ENCODE measurements around the gene LCE2B. TPM values are rescaled to one million over a fixed set of nuclear protein-coding genes. Genes with fewer than 3 reads are reported as not detected.
"Not testable (repeated sequence)": the region's sequence is repeated elsewhere in the genome, so short reads cannot be mapped to it uniquely, and the experiment has no call there.

The LCE2B gene
- total and polyA plus RNA-seq, 4 donors, result not detected

- Histone ChIP-seq H3K27me3 (ENCODE audit: control insufficient read depth in 3 of 3, insufficient read depth in 3 of 3, low read length in 2 of 3) (peaks cover 0 to 2% (median 0%) of the 10 kb centered on the region in 3 donors), H3K9ac (ENCODE audit: insufficient read depth in 1 of 2, low read length in 2 of 2) (no peak overlapping the region), H3K9me3 (ENCODE audit: control insufficient read depth in 4 of 4, insufficient read depth in 3 of 4, low read length in 3 of 4) (peaks cover 0 to 2% (median 0%) of the 10 kb centered on the region in 4 donors), H3K4me3 (no peak overlapping the region), H3K4me1 (ENCODE audit: control insufficient read depth in 5 of 5, insufficient read depth in 5 of 5, low read length in 5 of 5) (no peaks in the 10 kb centered on the region), H3K27ac (ENCODE audit: low read depth in 1 of 2, low read length in 1 of 2) (no peak overlapping the region), H3K36me3 (ENCODE audit: control insufficient read depth in 4 of 4, insufficient read depth in 4 of 4, low read length in 4 of 4) (no peaks in the 10 kb centered on the region)
- no peak for DNase-seq
- no peak for ATAC-seq (ENCODE audit: insufficient read depth, low FRiP score)
- 89 to 95% methylated on average over 3 of the region's 3 CpGs for WGBS, 2 donors
- TF ChIP-seq, protein P1, sequence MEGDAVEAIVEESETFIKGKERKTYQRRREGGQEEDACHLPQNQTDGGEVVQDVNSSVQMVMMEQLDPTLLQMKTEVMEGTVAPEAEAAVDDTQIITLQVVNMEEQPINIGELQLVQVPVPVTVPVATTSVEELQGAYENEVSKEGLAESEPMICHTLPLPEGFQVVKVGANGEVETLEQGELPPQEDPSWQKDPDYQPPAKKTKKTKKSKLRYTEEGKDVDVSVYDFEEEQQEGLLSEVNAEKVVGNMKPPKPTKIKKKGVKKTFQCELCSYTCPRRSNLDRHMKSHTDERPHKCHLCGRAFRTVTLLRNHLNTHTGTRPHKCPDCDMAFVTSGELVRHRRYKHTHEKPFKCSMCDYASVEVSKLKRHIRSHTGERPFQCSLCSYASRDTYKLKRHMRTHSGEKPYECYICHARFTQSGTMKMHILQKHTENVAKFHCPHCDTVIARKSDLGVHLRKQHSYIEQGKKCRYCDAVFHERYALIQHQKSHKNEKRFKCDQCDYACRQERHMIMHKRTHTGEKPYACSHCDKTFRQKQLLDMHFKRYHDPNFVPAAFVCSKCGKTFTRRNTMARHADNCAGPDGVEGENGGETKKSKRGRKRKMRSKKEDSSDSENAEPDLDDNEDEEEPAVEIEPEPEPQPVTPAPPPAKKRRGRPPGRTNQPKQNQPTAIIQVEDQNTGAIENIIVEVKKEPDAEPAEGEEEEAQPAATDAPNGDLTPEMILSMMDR (IDR thresholded peaks at IDR 0.05; ENCODE audit: control extremely low read depth, extremely low read depth), result no peak
Measured at GRCh38 chr1:152658649-152659048, 27.3 kb upstream of the LCE2B start.

DNA sequence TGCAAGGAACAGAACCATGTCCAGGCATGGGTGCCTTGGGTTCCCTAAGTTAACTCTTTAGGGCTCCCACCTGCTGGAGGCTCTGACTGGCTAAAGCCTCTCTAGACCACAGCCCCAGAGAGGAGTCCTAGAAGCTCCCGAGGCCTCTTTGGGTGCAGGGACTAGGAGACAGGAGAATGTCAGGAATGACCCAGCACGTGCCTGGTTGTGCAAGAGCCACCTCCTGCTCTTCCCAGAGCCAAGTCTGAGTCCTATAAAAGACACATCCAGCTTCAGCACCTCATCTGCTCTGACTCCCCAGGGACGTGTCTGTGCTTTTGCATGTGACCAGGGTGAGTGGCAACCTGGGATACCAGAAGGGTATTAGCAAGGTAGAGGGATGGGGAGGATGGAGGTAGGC, 22.8 kb upstream of the LCE2B start, which contains the start of gene LCE2D:
Gene LCE2D, plus strand, starts transcription at position 283 of the 400 bp plus-strand sequence. CDS start 726 bp downstream, outside the sequence.
- H3K4me1 ChIP-seq (ENCODE audit: control insufficient read depth in 5 of 5, insufficient read depth in 5 of 5, low read length in 5 of 5), result no peaks in the 10 kb centered on the region
- WGBS, 2 donors, result 62 to 75% methylated on average over 3 of the region's 3 CpGs

GRCh38 chr1:152666171-152666570, 19.8 kb upstream of the LCE2B start:
- H3K36me3 ChIP-seq (ENCODE audit: control insufficient read depth in 4 of 4, insufficient read depth in 4 of 4, low read length in 4 of 4); H3K27me3 ChIP-seq (ENCODE audit: control insufficient read depth in 3 of 3, insufficient read depth in 3 of 3, low read length in 2 of 3); H3K4me3 ChIP-seq; H3K4me1 ChIP-seq (ENCODE audit: control insufficient read depth in 5 of 5, insufficient read depth in 5 of 5, low read length in 5 of 5); DNase-seq; H3K9me3 ChIP-seq (ENCODE audit: control insufficient read depth in 4 of 4, insufficient read depth in 3 of 4, low read length in 3 of 4); ATAC-seq (ENCODE audit: insufficient read depth, low FRiP score); H3K9ac ChIP-seq (ENCODE audit: insufficient read depth in 1 of 2, low read length in 2 of 2); H3K27ac ChIP-seq (ENCODE audit: low read depth in 1 of 2, low read length in 1 of 2): not testable (repeated sequence)
- WGBS, 2 donors, result 90 to 92% methylated on average over 1 of the region's 1 CpG

More for the DNA sequence above, 22.8 kb upstream of the LCE2B start, which contains the start of gene LCE2D:
- no peak within 1 kb of the TSS for H3K27ac ChIP-seq (ENCODE audit: low read depth in 1 of 2, low read length in 1 of 2)
- H3K4me3 ChIP-seq, result no peak within 1 kb of the TSS
- H3K9me3 ChIP-seq (ENCODE audit: control insufficient read depth in 4 of 4, insufficient read depth in 3 of 4, low read length in 3 of 4), result peaks cover 0 to 4% (median 2%) of the 10 kb centered on the region in 4 donors
- H3K36me3 ChIP-seq (ENCODE audit: control insufficient read depth in 4 of 4, insufficient read depth in 4 of 4, low read length in 4 of 4), result no peaks in the 10 kb centered on the region
- peaks cover 0 to 4% (median 2%) of the 10 kb centered on the region in 3 donors for H3K27me3 ChIP-seq (ENCODE audit: control insufficient read depth in 3 of 3, insufficient read depth in 3 of 3, low read length in 2 of 3)
- TF ChIP-seq, protein P1 (IDR thresholded peaks at IDR 0.05; ENCODE audit: control extremely low read depth, extremely low read depth), result no peak
- no peak within 1 kb of the TSS for H3K9ac ChIP-seq (ENCODE audit: insufficient read depth in 1 of 2, low read length in 2 of 2)
- no peak for DNase-seq
- no peak for ATAC-seq (ENCODE audit: insufficient read depth, low FRiP score)

GRCh38 chr1:152667648-152668047, 18.3 kb upstream of the LCE2B start:
- TF ChIP-seq, protein P1 (IDR thresholded peaks at IDR 0.05; ENCODE audit: control extremely low read depth, extremely low read depth), result no peak
- 83 to 86% methylated on average over 5 of the region's 5 CpGs for WGBS, 2 donors
- Histone ChIP-seq H3K27me3 (ENCODE audit: control insufficient read depth in 3 of 3, insufficient read depth in 3 of 3, low read length in 2 of 3) (peaks cover 0 to 4% (median 0%) of the 10 kb centered on the region in 3 donors), H3K36me3 (ENCODE audit: control insufficient read depth in 4 of 4, insufficient read depth in 4 of 4, low read length in 4 of 4) (no peaks in the 10 kb centered on the region), H3K9me3 (ENCODE audit: control insufficient read depth in 4 of 4, insufficient read depth in 3 of 4, low read length in 3 of 4) (peaks cover 0 to 4% (median 1%) of the 10 kb centered on the region in 4 donors), H3K27ac (ENCODE audit: low read depth in 1 of 2, low read length in 1 of 2) (no peak overlapping the region), H3K9ac (ENCODE audit: insufficient read depth in 1 of 2, low read length in 2 of 2) (no peak overlapping the region), H3K4me3 (no peak overlapping the region), H3K4me1 (ENCODE audit: control insufficient read depth in 5 of 5, insufficient read depth in 5 of 5, low read length in 5 of 5) (no peaks in the 10 kb centered on the region)
- no peak for DNase-seq
- no peak for ATAC-seq (ENCODE audit: insufficient read depth, low FRiP score)

Data from lung (tissue), 12 donors.